ENCODE results near the gene SPEF1.

DNA sequence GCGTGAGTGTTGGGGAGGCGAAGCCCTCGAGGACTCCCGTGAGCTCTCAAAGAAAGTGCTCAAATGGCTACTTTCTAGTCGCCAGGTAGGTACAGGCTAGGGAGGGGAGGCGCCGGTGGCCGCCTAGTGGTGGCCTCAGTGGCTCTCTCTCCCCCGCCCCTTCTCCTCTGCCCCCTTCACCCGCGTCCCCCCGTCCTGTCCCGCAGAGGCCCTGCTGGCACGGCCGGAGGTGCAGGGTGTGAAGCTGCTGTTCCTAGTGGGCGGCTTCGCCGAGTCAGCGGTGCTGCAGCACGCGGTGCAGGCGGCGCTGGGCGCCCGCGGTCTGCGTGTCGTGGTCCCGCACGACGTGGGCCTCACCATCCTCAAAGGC lies 30.0 kb downstream of the SPEF1 start:
- TF ChIP-seq, protein P1, sequence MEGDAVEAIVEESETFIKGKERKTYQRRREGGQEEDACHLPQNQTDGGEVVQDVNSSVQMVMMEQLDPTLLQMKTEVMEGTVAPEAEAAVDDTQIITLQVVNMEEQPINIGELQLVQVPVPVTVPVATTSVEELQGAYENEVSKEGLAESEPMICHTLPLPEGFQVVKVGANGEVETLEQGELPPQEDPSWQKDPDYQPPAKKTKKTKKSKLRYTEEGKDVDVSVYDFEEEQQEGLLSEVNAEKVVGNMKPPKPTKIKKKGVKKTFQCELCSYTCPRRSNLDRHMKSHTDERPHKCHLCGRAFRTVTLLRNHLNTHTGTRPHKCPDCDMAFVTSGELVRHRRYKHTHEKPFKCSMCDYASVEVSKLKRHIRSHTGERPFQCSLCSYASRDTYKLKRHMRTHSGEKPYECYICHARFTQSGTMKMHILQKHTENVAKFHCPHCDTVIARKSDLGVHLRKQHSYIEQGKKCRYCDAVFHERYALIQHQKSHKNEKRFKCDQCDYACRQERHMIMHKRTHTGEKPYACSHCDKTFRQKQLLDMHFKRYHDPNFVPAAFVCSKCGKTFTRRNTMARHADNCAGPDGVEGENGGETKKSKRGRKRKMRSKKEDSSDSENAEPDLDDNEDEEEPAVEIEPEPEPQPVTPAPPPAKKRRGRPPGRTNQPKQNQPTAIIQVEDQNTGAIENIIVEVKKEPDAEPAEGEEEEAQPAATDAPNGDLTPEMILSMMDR (IDR thresholded peaks at IDR 0.05): no peak
- TF ChIP-seq POLR2A (IDR thresholded peaks at IDR 0.05): no peak
- TF ChIP-seq EP300 (IDR thresholded peaks at IDR 0.05): no peak

Measured in tibial nerve (tissue), 4 donors.